Stimulated activated CD4-positive, alpha-beta T cell treated with anti-CD3 and anti-CD28 coated beads, Interleukin-15, amount 100 ng/mL, for 48 hours (primary cell): ENCODE measurements around the gene PRDM5.

Experiments
- DNase-seq, 2 donors: peaks; one replicate each; pipeline ENCODE4 v3.0.0-alpha.2; 2020; ENCODE audit warnings: low read depth in 2 of 2

The PRDM5 gene

GRCh38 chr4:120903419-120903818, 19.1 kb downstream of the PRDM5 start:
- DNase-seq: no peak

DNA sequence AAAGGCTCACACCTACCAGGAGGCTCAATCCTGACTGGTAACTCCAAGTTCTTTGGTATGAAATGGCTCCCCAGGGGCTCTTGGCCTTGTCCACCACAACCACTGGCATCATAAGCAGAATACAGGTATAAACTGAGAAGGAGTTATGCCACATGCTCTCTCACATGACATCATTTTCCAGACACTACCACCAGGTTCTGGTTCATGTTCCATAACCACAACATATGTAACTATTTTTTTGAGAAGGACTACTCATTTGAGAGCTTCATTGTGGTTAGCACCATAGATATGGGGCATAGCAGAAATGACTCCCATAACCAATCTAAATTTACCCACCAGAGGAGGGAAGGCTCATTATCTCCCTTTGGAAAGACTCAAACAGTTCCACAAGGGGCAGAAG, 19.6 kb downstream of the PRDM5 start:
- peak in 1 of 2 donors; percentile 4 for DNase-seq

- no peak for DNase-seq
Observed at GRCh38 chr4:120901731-120902130, 20.8 kb downstream of the PRDM5 start.

- no peak for DNase-seq
Observed at GRCh38 chr4:120897981-120898719, 24.4 kb downstream of the PRDM5 start.

- no peak for DNase-seq
Observed at GRCh38 chr4:120895554-120895953, 27.0 kb downstream of the PRDM5 start.

DNA sequence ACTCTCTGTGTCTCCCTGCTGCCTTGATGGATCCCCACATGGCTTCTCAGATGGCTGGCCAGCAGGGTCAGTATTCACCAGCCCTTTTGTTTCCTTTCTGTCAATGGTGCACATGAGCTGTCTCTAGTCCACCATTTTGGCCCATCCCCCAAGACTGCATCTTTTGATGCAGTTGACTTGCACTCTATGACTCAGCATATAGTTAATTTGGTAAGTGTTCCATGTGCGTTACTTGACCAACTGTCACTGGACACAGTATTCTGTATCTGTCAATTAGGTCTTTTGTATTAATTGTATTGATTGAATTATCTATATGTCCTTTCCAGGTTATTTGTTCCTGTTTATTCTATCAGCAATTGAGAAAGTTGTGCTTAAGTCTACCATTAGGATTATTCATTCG, 29.2 kb downstream of the PRDM5 start:
- DNase-seq: no peak

- no peak for DNase-seq
Observed at GRCh38 chr4:120886191-120886590, 36.3 kb downstream of the PRDM5 start.

DNA sequence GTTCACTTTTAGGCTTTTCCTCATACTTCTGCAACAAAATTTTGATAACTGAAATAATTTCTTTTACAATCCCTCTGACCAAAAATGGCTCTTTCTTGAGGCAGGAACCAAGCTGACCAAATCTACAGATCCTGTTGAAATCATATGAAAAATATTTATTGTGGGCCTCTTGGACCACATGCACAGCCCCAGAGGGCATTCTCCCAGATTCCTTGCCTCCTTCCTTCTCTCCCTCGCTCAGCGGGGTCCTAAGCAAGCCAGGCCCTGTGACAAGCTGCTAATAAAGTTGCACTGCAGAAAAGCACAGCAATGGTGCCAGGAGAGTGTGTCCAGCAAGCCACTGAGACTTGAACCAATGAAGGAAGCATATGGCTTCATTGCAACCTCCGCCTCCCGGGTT, 40.7 kb downstream of the PRDM5 start:
- DNase-seq: no peak

GRCh38 chr4:120881351-120881750, 41.2 kb downstream of the PRDM5 start:
- no peak for DNase-seq

- no peak for DNase-seq
Observed at GRCh38 chr4:120877021-120877420, 45.5 kb downstream of the PRDM5 start.

- DNase-seq: no peak
Observed at GRCh38 chr4:120874792-120875774, 47.4 kb downstream of the PRDM5 start.

- no peak for DNase-seq
Observed at GRCh38 chr4:120873554-120873953, 49.0 kb downstream of the PRDM5 start.

- no peak for DNase-seq
Observed at GRCh38 chr4:120871173-120871572, 51.4 kb downstream of the PRDM5 start.

- no peak for DNase-seq
Observed at GRCh38 chr4:120870279-120870673, 52.2 kb downstream of the PRDM5 start.

GRCh38 chr4:120869613-120870278, 52.8 kb downstream of the PRDM5 start:
- DNase-seq: no peak

DNA sequence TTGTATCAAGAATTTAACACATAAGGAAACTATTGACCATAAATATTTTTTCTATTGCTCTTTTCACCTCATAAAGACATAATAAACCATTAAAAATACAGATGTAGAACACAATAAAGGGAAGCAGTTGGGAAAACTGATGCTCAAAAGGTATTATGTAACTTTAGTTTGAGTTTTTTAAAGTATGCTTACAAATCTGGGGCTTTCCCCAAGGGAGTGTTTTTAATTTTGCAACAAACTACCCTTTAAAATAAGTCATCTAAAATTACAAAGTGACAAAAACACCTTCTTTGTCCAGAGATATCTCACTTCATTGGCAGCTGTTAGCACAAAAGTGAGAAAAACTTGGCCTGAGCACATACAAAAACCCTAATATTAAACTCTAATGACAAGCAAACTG, 55.0 kb downstream of the PRDM5 start:
- DNase-seq: no peak

DNA sequence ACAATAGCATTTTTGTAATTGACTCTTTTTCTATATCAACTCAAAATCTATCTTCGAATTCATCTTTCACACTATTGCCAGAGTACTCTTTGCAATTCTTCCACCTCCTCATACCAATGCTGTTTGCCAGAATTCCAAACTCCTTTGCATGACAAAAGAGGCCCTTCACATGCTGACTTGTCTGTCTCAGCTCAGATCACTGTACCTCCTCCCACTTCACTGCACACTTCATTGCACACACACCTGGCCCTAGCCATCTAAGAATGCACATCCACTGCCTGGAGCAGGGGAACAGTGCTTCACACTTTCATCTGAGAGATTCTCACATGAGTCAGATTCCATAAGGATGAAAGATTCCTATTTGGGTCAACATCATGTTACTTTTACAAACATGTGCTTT, 56.5 kb downstream of the PRDM5 start:
- DNase-seq: no peak

GRCh38 chr4:120864969-120865368, 57.6 kb downstream of the PRDM5 start:
- no peak for DNase-seq

DNA sequence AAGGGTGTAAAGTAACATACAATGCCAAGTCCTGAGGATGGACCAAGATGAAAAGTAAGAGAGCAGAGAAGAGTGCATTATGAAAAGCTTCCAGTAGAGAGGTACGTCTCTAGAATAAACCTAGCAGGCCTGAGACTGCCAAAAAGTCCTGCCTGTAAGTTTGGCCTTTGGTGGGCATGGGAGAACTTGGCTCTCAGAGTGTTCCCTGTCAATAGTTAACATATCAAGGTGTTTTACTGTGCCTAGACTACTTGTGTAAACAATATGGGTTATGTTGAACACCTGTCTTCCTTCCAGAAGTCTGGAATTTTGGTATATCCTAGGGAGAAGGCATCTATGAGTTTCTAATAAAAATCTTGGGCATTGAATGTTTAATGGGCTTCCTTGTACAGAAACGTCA, 60.1 kb downstream of the PRDM5 start:
- DNase-seq: no peak

GRCh38 chr4:120861852-120862251, 60.7 kb downstream of the PRDM5 start:
- no peak for DNase-seq

- DNase-seq: no peak
Observed at GRCh38 chr4:120858776-120859175, 63.8 kb downstream of the PRDM5 start.

DNA sequence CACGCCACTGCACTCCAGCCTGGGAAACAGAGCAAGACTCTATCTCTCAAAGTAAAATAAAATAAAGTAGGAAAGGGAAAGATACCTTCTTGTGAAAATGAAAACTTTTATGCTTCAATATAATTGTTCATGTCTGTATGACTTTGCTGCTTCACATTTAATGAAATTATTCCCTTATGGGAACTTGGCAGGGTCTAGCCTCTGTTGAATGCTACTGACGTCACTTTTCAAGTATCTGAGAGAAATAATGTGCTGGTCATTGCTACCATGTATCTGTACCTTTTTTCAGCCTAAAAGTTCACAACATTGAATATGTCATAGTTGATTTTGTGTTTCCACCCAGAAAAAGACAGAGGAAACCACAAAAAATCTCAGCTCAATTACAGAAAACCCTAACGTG, 65.2 kb downstream of the PRDM5 start:
- DNase-seq: no peak
